Omental fat pad (tissue), 4 donors: Measurements from ENCODE around the gene KSR2. TPM values are rescaled to one million over a fixed set of nuclear protein-coding genes. Genes with fewer than 3 reads are reported as not detected.

Experiments used
- ATAC-seq: fragments of 150-250 bp; one replicate; pipeline ENCODE4 v1.9.1; 2016; ENCODE audit warnings: mild to moderate bottlenecking, moderate library complexity; ENCODE audit not compliant: low FRiP score
- DNase-seq: peaks from one replicate; pipeline ENCODE4 v3.0.0-alpha.2; 2019; ENCODE audit warnings: low spot score
- total RNA-seq, 4 donors: library from RNA; depleted of rRNA; stranded (reverse); fragments of >200 nt; gene quantifications; one replicate each; pipeline ENCODE4 v1.1.0, GENCODE V29; 2016
- TF ChIP-seq, protein P1 (sequence below), 3 donors: fragments of 450-650 bp; IDR thresholded peaks; one replicate each; pipeline ENCODE4 v1.5.1; 2016 to 2017; ENCODE audit warnings: antibody characterized with exemption in 3 of 3, mild to moderate bottlenecking in 3 of 3, moderate library complexity in 2 of 3

KSR2 gene
- total RNA-seq, 4 donors from 2014 or later: under 0.01 to 0.16 (median under 0.01) TPM; not detected in 1

DNA sequence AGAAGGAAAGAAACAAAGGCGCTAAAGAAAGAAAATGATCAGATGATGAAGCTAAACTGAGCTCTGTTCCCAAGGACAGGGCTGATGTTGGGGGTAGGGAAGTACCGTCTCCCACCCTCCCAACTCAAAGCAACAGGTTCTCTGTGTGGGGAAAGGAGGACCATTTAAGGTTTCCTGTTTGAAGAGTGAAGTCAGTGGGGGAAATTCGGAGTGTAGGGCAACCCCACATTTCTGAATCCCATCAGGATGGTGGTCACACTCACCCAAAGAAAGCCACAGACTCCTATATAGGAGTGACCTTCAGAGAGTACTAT is 131.1 kb downstream of the KSR2 start:
- TF ChIP-seq, protein P1, sequence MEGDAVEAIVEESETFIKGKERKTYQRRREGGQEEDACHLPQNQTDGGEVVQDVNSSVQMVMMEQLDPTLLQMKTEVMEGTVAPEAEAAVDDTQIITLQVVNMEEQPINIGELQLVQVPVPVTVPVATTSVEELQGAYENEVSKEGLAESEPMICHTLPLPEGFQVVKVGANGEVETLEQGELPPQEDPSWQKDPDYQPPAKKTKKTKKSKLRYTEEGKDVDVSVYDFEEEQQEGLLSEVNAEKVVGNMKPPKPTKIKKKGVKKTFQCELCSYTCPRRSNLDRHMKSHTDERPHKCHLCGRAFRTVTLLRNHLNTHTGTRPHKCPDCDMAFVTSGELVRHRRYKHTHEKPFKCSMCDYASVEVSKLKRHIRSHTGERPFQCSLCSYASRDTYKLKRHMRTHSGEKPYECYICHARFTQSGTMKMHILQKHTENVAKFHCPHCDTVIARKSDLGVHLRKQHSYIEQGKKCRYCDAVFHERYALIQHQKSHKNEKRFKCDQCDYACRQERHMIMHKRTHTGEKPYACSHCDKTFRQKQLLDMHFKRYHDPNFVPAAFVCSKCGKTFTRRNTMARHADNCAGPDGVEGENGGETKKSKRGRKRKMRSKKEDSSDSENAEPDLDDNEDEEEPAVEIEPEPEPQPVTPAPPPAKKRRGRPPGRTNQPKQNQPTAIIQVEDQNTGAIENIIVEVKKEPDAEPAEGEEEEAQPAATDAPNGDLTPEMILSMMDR (IDR thresholded peaks at IDR 0.05): no peak
- DNase-seq: no peak
- no peak for ATAC-seq

DNA sequence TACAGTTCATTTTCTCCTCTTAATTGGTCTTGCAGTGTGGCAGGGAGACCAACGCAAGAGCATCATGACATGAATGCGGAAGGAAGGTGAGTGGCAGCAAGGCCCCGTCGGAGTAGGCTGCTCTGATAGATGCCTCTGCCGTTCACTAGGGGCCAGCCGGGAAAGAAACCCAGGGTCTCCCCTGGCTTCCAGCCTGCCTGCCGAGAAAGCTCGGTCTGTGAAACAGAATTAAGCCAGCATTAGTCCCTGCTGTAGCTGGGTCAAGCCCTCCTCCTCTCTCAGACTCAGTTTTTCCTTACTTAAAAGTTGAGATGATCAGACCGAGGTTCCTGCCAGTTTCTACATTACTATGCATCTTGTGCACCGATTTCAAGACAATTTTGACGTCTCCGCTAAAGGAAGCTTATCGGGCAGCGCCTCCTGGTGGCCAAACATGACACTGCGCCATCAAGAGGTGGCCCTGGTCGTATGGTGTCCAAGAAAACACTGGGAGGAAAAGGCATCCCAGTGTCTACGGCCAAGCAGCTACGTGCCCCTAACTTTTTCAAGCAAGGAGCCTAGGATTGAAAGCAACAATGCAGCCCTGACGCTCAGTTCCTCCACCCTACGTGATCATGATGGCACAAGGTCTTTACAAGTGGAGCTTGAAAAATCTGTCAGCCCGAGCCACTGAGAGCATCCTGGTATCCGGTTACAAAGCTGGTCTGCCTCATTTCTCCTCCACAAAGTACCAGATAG is 131.6 kb downstream of the KSR2 start:
- ATAC-seq (no peak), DNase-seq (peak; percentile 77)
- TF ChIP-seq, protein P1 (IDR thresholded peaks at IDR 0.05): peak in 2 of 3 donors; percentile 37 to 79

DNA sequence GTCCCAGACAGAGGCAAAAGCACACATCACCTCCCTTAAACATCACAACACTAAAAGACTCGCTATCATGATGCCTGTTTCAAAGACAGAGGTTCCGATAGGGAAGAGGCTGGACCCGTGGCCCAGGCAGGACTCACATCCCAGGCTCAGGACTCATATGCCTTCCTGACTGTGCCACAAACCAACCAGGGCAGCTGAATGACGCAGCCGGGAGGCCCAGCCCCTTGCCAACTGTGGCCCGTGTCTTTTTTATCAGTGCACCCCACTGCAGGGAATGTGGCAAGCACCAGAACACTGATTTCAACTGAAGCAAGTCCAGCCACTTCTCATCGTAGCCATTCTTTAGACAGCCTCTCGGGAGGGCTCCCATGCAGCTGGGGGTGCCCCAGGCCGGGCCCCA is 132.3 kb downstream of the KSR2 start:
- DNase-seq (no peak), ATAC-seq (no peak)
- TF ChIP-seq, protein P1 (IDR thresholded peaks at IDR 0.05): no peak

DNA sequence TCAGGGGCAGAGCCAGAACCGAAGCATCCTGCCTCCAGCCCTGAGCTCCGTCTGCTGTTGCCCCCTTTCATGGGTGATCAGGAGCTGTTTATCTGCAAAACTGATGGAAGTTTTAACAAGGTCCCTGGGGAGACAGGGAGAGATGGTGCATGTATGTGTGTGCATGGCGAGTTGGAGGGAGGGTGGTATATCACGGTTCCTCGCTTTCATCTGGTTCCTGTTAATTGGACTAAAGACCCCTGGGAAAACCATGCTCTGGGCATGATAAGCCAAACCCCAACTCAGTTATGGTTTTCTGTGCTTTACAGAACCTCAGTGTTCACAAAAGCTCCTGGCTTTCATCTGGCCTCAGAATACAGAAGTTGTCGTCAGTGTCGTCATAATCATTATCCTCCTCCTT is 133.6 kb downstream of the KSR2 start:
- ATAC-seq (no peak), DNase-seq (no peak)
- TF ChIP-seq, protein P1 (IDR thresholded peaks at IDR 0.05): no peak

DNA sequence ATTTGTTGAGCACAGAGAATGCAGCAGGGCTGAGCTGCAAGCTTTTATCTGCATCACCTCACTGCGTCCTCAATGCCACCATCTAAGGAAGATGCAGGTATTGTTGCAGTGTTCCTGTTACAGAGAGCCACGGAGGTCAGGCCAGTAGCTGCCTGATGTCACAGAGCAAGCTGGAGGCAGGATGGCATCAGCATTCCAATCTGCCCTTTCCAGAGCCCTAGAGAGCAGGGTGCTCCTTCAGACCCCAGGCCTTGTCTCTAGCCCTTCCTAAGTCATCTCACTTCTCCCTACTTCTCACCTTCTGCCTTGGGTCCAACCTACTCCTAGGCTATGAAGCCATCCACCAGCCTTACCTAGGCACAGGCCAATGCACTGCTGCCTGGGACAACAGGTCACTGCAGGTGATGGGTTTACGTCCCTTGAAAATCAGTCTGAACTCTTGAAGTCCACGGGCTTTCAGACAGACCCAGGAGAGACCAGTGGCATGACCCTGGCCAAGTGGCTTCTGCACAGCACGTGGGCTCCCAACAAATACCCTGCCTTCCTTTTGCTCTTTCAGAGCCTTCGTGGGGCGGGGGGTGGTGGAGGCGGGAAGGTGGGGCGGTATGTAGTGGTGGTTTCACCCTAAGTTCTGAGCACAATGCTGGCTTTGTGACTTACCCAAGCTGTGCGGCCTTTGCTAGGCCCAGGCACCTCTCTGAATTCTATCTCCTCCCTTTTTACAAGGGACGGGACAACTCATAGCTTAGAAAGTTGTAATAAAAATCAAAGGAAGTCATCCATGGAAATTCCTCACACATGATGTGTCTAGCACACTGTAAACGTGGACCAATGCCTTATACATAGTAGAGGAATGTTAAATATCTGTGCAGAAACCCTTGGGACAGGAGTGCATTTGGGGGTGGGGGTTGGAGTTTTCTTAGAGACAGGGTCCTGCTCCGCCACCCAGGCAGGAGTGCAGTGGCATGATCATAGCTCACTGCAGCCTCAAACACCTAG is 136.0 kb downstream of the KSR2 start:
- TF ChIP-seq, protein P1 (IDR thresholded peaks at IDR 0.05): no peak
- no peak for ATAC-seq
- no peak for DNase-seq

DNA sequence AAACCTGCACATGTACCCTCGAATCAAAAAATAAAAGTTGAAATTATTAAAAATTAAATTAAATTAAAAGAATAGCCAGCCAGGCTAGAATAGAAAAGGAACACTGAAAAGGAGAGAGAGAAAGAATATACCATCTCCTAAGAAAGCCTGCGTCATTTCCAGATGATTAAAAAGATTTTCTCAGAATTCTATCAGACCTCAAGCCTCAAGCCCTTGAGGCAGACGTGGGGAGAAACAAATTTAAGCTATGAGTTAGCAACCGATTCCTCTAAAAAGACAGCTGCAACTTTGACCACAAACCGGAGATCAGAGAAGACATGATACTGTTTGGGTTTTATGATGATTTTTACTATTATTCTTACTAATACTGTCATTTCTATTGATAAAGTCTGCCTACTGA is 138.3 kb downstream of the KSR2 start:
- ATAC-seq (no peak), DNase-seq (no peak)
- TF ChIP-seq, protein P1 (IDR thresholded peaks at IDR 0.05): no peak
